Measurements from ENCODE around the gene HDHD5.
"Not testable (repeated sequence)": the region's sequence is repeated elsewhere in the genome, so short reads cannot be mapped to it uniquely, and the experiment has no call there.

Gene HDHD5

GRCh38 chr22:17155941-17156340 lies 3.1 kb downstream of the HDHD5 start:
- DNase-seq (ENCODE audit: low read depth), result no peak

- DNase-seq (ENCODE audit: low read depth), result no peak
Observed at GRCh38 chr22:17152971-17153370, 6.1 kb downstream of the HDHD5 start.

GRCh38 chr22:17152340-17152739 lies 6.7 kb downstream of the HDHD5 start:
- DNase-seq (ENCODE audit: low read depth), result no peak

- DNase-seq (ENCODE audit: low read depth), result no peak
Observed at GRCh38 chr22:17149076-17149815, 9.8 kb downstream of the HDHD5 start.

GRCh38 chr22:17147458-17147857 lies 11.6 kb downstream of the HDHD5 start:
- not testable (repeated sequence) for DNase-seq (ENCODE audit: low read depth)

- DNase-seq (ENCODE audit: low read depth), result no peak
Observed at GRCh38 chr22:17145021-17145680, 13.9 kb downstream of the HDHD5 start.

GRCh38 chr22:17143826-17144225 lies 15.3 kb downstream of the HDHD5 start:
- no peak for DNase-seq (ENCODE audit: low read depth)

- no peak for DNase-seq (ENCODE audit: low read depth)
Observed at GRCh38 chr22:17143101-17143500, 16.0 kb downstream of the HDHD5 start.

GRCh38 chr22:17140826-17141766 lies 18.0 kb downstream of the HDHD5 start:
- DNase-seq (ENCODE audit: low read depth), result no peak

- no peak for DNase-seq (ENCODE audit: low read depth)
Observed at GRCh38 chr22:17140022-17140421, 19.1 kb downstream of the HDHD5 start.

- DNase-seq (ENCODE audit: low read depth), result no peak
Observed at GRCh38 chr22:17138513-17138912, 20.6 kb downstream of the HDHD5 start.

GRCh38 chr22:17137861-17138425 lies 21.1 kb downstream of the HDHD5 start:
- no peak for DNase-seq (ENCODE audit: low read depth)

- no peak for DNase-seq (ENCODE audit: low read depth)
Observed at GRCh38 chr22:17137170-17137569, 21.9 kb downstream of the HDHD5 start.

- no peak for DNase-seq (ENCODE audit: low read depth)
Observed at GRCh38 chr22:17135153-17135760, 23.8 kb downstream of the HDHD5 start.

- DNase-seq (ENCODE audit: low read depth), result no peak
Observed at GRCh38 chr22:17133137-17133536, 25.9 kb downstream of the HDHD5 start.

- DNase-seq (ENCODE audit: low read depth), result no peak
Observed at GRCh38 chr22:17132112-17132511, 27.0 kb downstream of the HDHD5 start.

GRCh38 chr22:17131686-17132085 lies 27.4 kb downstream of the HDHD5 start:
- no peak for DNase-seq (ENCODE audit: low read depth)

- DNase-seq (ENCODE audit: low read depth), result no peak
Observed at GRCh38 chr22:17130199-17130598, 28.9 kb downstream of the HDHD5 start.

GRCh38 chr22:17121233-17122195 lies 37.6 kb downstream of the HDHD5 start, which contains the start of gene TMEM121B:
Gene TMEM121B (minus strand): TSS chr22:17121360. CDS start chr22:17121127, 233 bp downstream.
- peak; percentile 41 for DNase-seq (ENCODE audit: low read depth)

GRCh38 chr22:17120711-17121232 lies 38.3 kb downstream of the HDHD5 start:
- DNase-seq (ENCODE audit: low read depth), result peak; percentile 8
